Epithelial cell of esophagus (primary cell): ENCODE data around the gene CIBAR2.
A peak's percentile ranks its signal among the peaks of the same experiment; 100 is the strongest.

Experiments
- DNase-seq: peaks from one replicate; pipeline ENCODE4 v3.0.0; 2010; ENCODE audit warnings: low read depth
- H3K4me3 ChIP-seq: 2 replicates; pipeline ENCODE4 v1.5.1; 2011; ENCODE audit warnings: mild to moderate bottlenecking, low read length, control low read depth
- TF ChIP-seq, protein P1 (sequence below): IDR thresholded peaks from 2 replicates; pipeline ENCODE4 v1.5.1; 2011; ENCODE audit warnings: low read depth, mild to moderate bottlenecking, low read length, control low read depth, inconsistent platforms; ENCODE audit not compliant: insufficient read depth; ENCODE audit errors: missing control alignments

CIBAR2 gene

DNA sequence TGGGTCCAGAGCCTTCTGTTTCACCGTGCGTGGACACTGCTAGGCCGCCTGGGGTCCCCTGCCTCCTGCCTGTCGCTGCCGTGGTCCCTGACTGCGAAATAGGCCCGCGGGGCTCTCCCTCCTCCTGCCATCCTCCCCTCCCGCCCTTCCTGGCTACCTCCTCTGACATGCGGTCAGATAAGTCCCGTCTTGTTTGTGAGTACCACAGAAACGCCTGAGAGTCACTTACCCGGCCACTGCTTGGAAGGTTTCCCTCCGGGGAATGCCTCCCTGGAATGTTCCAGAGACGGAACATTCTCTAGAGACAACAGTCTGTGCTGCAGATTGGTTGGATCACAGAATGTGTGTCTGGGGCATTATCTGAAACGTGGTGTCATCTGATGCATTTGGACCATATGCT lies 22.7 kb downstream of the CIBAR2 start:
- TF ChIP-seq, protein P1, sequence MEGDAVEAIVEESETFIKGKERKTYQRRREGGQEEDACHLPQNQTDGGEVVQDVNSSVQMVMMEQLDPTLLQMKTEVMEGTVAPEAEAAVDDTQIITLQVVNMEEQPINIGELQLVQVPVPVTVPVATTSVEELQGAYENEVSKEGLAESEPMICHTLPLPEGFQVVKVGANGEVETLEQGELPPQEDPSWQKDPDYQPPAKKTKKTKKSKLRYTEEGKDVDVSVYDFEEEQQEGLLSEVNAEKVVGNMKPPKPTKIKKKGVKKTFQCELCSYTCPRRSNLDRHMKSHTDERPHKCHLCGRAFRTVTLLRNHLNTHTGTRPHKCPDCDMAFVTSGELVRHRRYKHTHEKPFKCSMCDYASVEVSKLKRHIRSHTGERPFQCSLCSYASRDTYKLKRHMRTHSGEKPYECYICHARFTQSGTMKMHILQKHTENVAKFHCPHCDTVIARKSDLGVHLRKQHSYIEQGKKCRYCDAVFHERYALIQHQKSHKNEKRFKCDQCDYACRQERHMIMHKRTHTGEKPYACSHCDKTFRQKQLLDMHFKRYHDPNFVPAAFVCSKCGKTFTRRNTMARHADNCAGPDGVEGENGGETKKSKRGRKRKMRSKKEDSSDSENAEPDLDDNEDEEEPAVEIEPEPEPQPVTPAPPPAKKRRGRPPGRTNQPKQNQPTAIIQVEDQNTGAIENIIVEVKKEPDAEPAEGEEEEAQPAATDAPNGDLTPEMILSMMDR: no peak
- peak; percentile 81 for DNase-seq
- no peak overlapping the region for H3K4me3 ChIP-seq

DNA sequence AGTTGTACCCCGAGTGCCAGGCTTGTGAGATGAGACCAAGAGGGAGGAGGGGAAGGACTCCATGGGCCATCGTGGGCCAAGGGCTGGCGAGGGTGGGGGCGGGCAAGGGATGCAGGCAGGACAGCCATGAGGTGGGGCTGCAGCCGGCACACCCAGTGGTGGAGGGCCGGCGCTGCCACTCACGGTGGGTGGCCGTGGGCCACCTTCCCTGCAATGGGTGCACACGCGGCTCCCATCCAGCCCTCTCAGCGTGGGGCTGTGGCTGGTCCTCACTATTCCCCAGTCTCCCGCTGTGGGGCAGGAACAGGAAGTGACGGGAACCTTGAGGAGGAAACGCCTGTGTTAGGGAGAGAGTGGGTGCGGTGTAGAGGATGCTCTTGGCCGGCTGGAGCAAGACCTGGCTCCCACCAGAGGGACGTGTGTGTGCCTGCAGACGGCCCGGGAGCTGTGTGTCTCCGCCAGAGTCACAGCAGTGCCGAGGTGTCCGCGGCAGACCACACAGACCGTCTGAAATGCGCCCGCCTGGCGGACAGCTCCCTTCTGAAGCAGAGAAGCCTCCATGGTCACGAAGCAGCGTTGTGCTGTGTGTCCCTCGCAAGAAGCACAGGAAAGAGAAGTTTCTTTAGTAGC lies 23.6 kb downstream of the CIBAR2 start:
- no peak overlapping the region for H3K4me3 ChIP-seq
- TF ChIP-seq, protein P1: no peak
- DNase-seq: peak; percentile 24

- TF ChIP-seq, protein P1: no peak
- DNase-seq: no peak
- no peak overlapping the region for H3K4me3 ChIP-seq
Observed at GRCh38 chr16:85087899-85088569, 24.2 kb downstream of the CIBAR2 start.

GRCh38 chr16:85086347-85087291 lies 25.7 kb downstream of the CIBAR2 start:
- TF ChIP-seq, protein P1: peak; percentile 71
- DNase-seq: peak; percentile 75
- no peak overlapping the region for H3K4me3 ChIP-seq

- no peak for DNase-seq
- TF ChIP-seq, protein P1: no peak
- no peak overlapping the region for H3K4me3 ChIP-seq
Observed at GRCh38 chr16:85085721-85086120, 26.6 kb downstream of the CIBAR2 start.

GRCh38 chr16:85084841-85085510 lies 27.3 kb downstream of the CIBAR2 start:
- H3K4me3 ChIP-seq: no peak overlapping the region
- TF ChIP-seq, protein P1: no peak
- no peak for DNase-seq
